GM18907 (cell line): ENCODE measurements around the gene CACNA1B.
"Not testable (repeated sequence)": the region's sequence is repeated elsewhere in the genome, so short reads cannot be mapped to it uniquely, and the experiment has no call there.

Experiments used
- ATAC-seq: cut with Tn5 transposase; IDR thresholded peaks from one replicate; pipeline ENCODE4 v1.9.1; 2021; ENCODE audit warnings: mild to moderate bottlenecking, moderate library complexity; ENCODE audit not compliant: unreplicated experiment

Gene CACNA1B

GRCh38 chr9:138111607-138112006 is 234.0 kb downstream of the CACNA1B start:
- ATAC-seq, result no peak

- no peak for ATAC-seq
Observed at GRCh38 chr9:138112090-138112748, 234.6 kb downstream of the CACNA1B start.

GRCh38 chr9:138112791-138113600 is 235.4 kb downstream of the CACNA1B start:
- no peak for ATAC-seq

GRCh38 chr9:138113701-138114325 is 236.2 kb downstream of the CACNA1B start:
- ATAC-seq, result not testable (repeated sequence)

GRCh38 chr9:138114501-138115245 is 237.1 kb downstream of the CACNA1B start:
- ATAC-seq, result no peak

GRCh38 chr9:138115506-138115905 is 237.9 kb downstream of the CACNA1B start:
- no peak for ATAC-seq

GRCh38 chr9:138116521-138116920 is 238.9 kb downstream of the CACNA1B start:
- ATAC-seq, result no peak

GRCh38 chr9:138117101-138117750 is 239.6 kb downstream of the CACNA1B start:
- ATAC-seq, result no peak

- no peak for ATAC-seq
Observed at GRCh38 chr9:138117836-138118235, 240.3 kb downstream of the CACNA1B start.

- ATAC-seq, result no peak
Observed at GRCh38 chr9:138118601-138119071, 241.1 kb downstream of the CACNA1B start.

- ATAC-seq, result no peak
Observed at GRCh38 chr9:138119202-138120027, 241.8 kb downstream of the CACNA1B start.

GRCh38 chr9:138120072-138120471 is 242.5 kb downstream of the CACNA1B start:
- no peak for ATAC-seq

- no peak for ATAC-seq
Observed at GRCh38 chr9:138120511-138121437, 243.2 kb downstream of the CACNA1B start.

- no peak for ATAC-seq
Observed at GRCh38 chr9:138121438-138122050, 244.0 kb downstream of the CACNA1B start.

- no peak for ATAC-seq
Observed at GRCh38 chr9:138122201-138122600, 244.6 kb downstream of the CACNA1B start.

GRCh38 chr9:138122676-138123075 is 245.1 kb downstream of the CACNA1B start:
- no peak for ATAC-seq

GRCh38 chr9:138123086-138123485 is 245.5 kb downstream of the CACNA1B start:
- no peak for ATAC-seq
